DOHH2 (cell line): ENCODE results near the gene ERN1.

Experiments used
- H3F3A ChIP-seq: fragments of 200-600 bp; sonication (generic), shearing (Covaris generic); 2 replicates; pipeline ENCODE4 v1.6.0; 2016; ENCODE audit warnings: antibody characterized with exemption, mild to moderate bottlenecking; ENCODE audit not compliant: control insufficient read depth, insufficient read depth
- H3K27ac ChIP-seq: fragments of 200-600 bp; sonication (generic); 2 replicates; pipeline ENCODE4 v1.5.1; 2014; ENCODE audit warnings: low read depth, mild to moderate bottlenecking, low read length, moderate library complexity
- H3K27me3 ChIP-seq: fragments of 200-600 bp; sonication (generic); 2 replicates; pipeline ENCODE4 v1.6.1; 2014; ENCODE audit warnings: mild to moderate bottlenecking, low read length, mixed read lengths; ENCODE audit not compliant: control insufficient read depth
- H3K36me3 ChIP-seq: fragments of 200-600 bp; sonication (generic); 2 replicates; pipeline ENCODE4 v1.6.1; 2014; ENCODE audit warnings: mild to moderate bottlenecking, low read length, moderate library complexity, mixed read lengths; ENCODE audit not compliant: control insufficient read depth
- H3K4me1 ChIP-seq: fragments of 200-600 bp; sonication (generic); 2 replicates; pipeline ENCODE4 v1.6.1; 2014; ENCODE audit warnings: mild to moderate bottlenecking, low read length, mixed read lengths; ENCODE audit not compliant: control insufficient read depth
- H3K4me2 ChIP-seq: fragments of 200-600 bp; sonication (generic); 2 replicates; pipeline ENCODE4 v1.6.0; 2014; ENCODE audit warnings: mild to moderate bottlenecking, low read length, moderate library complexity
- H3K4me3 ChIP-seq: fragments of 200-600 bp; sonication (generic); 2 replicates; pipeline ENCODE4 v1.5.1; 2014; ENCODE audit warnings: mild to moderate bottlenecking, low read length, mixed read lengths
- H3K79me2 ChIP-seq: fragments of 200-600 bp; sonication (generic); 2 replicates; pipeline ENCODE4 v1.6.1; 2014; ENCODE audit warnings: mild to moderate bottlenecking, low read length, mixed read lengths; ENCODE audit not compliant: control insufficient read depth
- H3K9me2 ChIP-seq: fragments of 200-600 bp; sonication (generic); replicated peaks from 2 replicates; pipeline ENCODE4 v1.6.1; 2014; ENCODE audit warnings: mild to moderate bottlenecking, low read length, mixed read lengths; ENCODE audit not compliant: control insufficient read depth
- H3K9me3 ChIP-seq: fragments of 200-600 bp; sonication (generic); 2 replicates; pipeline ENCODE4 v1.6.1; 2014; ENCODE audit warnings: antibody characterized with exemption, low read length, mixed read lengths; ENCODE audit not compliant: control insufficient read depth, insufficient read depth
- H4K20me1 ChIP-seq: fragments of 200-600 bp; sonication (generic); 2 replicates; pipeline ENCODE4 v1.6.0; 2014; ENCODE audit warnings: low read depth, mild to moderate bottlenecking, antibody characterized with exemption, low read length, moderate library complexity; ENCODE audit not compliant: control insufficient read depth, insufficient read depth
- EZH2phosphoT487 ChIP-seq: fragments of 200-600 bp; sonication (generic); IDR thresholded peaks from 2 replicates; pipeline ENCODE4 v1.6.1; 2017; ENCODE audit warnings: borderline replicate concordance, mild to moderate bottlenecking, antibody characterized with exemption, low read length, moderate library complexity, mixed read lengths
- TF ChIP-seq, protein P1 (sequence below): fragments of 200-600 bp; sonication (generic); IDR thresholded peaks from one replicate; pipeline ENCODE4 v1.5.1; 2014; ENCODE audit warnings: antibody characterized with exemption, mild to moderate bottlenecking, low read depth, low read length; ENCODE audit not compliant: poor library complexity, severe bottlenecking

ERN1 gene

DNA sequence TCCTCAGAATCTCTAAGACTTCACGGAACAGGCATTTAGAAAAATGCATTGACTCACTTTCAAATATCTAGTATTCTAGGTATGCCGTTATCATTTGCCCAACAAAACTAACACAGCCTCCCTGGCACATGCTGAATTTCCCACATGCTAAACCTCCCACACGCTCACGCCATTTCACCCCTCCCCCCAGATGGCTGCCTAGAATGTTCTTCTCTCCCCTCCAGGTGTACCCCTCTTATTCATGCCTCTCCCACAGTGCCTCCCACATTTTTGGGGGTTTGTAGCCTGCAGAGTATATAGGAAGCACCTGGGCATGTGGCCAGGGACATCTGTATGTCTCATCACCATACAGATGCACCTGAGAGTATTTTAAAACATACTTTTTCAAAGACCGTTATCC is 71.3 kb downstream of the ERN1 start:
- Histone ChIP-seq H3K36me3 (no peaks in the 10 kb centered on the region), H3K79me2 (no peaks in the 10 kb centered on the region), H3K9me3 (no peaks in the 10 kb centered on the region), H3K4me3 (no peak overlapping the region), H3K9me2 (no peaks in the 10 kb centered on the region), H3K4me2 (no peak overlapping the region), H3K4me1 (peaks cover 15% of the 10 kb centered on the region), H3K27ac (no peak overlapping the region), H3F3A (no peaks in the 10 kb centered on the region), H3K27me3 (no peaks in the 10 kb centered on the region), H4K20me1 (no peaks in the 10 kb centered on the region)
- no peak for TF ChIP-seq EZH2phosphoT487
- TF ChIP-seq, protein P1, sequence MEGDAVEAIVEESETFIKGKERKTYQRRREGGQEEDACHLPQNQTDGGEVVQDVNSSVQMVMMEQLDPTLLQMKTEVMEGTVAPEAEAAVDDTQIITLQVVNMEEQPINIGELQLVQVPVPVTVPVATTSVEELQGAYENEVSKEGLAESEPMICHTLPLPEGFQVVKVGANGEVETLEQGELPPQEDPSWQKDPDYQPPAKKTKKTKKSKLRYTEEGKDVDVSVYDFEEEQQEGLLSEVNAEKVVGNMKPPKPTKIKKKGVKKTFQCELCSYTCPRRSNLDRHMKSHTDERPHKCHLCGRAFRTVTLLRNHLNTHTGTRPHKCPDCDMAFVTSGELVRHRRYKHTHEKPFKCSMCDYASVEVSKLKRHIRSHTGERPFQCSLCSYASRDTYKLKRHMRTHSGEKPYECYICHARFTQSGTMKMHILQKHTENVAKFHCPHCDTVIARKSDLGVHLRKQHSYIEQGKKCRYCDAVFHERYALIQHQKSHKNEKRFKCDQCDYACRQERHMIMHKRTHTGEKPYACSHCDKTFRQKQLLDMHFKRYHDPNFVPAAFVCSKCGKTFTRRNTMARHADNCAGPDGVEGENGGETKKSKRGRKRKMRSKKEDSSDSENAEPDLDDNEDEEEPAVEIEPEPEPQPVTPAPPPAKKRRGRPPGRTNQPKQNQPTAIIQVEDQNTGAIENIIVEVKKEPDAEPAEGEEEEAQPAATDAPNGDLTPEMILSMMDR: no peak

DNA sequence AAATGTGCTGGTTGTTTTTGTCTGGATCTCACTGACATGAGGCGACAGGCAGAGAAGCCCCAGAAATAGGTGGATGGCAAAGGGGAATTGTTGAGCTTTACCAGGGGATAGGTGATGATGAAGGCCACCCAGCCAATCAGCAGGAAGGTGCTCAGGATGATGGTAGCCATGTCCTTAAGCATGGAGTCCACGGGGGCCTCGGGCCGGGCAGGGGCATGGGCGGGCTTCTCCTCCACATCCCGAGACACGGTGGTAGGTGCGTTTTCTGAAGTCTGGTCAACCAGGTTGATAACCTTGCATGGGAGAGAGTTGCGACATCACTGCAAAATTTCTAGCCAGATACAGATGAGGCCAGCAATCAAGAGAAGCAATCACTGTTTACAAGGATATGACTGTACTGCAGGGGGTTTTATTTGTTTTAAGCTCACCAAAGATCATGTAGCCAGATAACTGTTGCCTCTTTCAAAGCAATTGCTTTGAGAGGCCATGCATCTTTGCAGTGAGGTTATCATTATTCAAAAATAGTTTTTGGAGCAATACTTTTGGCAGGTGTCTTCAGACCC is 72.2 kb downstream of the ERN1 start:
- Histone ChIP-seq H3K9me3 (no peaks in the 10 kb centered on the region), H3K9me2 (no peaks in the 10 kb centered on the region), H4K20me1 (no peaks in the 10 kb centered on the region), H3K79me2 (no peaks in the 10 kb centered on the region), H3K4me3 (no peak overlapping the region), H3K4me2 (no peak overlapping the region), H3K4me1 (peaks cover 7% of the 10 kb centered on the region), H3F3A (no peaks in the 10 kb centered on the region), H3K27ac (no peak overlapping the region), H3K27me3 (no peaks in the 10 kb centered on the region), H3K36me3 (no peaks in the 10 kb centered on the region)
- TF ChIP-seq, protein P1: no peak
- no peak for TF ChIP-seq EZH2phosphoT487

DNA sequence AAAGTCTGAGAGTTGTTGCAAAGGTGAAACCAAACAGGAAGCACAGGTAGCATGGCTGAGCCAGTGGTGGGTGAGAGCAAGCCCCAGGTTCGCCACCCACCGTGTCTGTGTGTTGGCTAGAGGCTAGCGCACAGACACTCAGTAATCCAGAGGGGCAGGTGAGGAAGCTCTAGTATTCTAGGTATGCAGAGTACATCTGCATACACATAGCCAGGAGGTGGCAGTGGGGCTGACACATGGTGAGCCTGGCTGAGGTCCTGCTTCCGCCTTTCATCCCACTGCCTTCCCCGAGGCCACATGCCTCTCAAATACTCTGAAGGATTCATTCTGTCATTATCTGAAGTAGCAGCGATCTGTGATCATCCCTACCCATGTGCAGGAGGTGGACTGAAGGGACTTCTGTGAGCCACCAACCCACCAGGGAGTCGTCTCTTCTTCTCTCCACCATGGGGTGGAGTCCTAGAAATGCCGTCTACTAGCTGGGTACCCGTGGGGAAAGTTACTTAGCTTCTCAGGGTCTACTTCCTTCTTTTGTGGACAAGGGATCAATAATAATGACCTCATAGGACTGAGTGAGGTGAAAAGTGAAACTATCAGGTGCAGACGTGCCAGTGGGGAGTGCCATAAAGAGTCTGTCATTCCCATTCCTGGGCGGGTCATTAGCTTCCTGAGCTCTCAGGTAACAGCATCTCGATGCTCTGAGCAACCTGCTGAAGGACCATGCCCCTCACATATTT is 73.5 kb downstream of the ERN1 start:
- H3K9me3 ChIP-seq: no peaks in the 10 kb centered on the region
- H3K4me3 ChIP-seq: no peak overlapping the region
- no peaks in the 10 kb centered on the region for H4K20me1 ChIP-seq
- H3K36me3 ChIP-seq: no peaks in the 10 kb centered on the region
- H3K27me3 ChIP-seq: no peaks in the 10 kb centered on the region
- 0 out of 2 replicates have a peak, but pooled peaks cover 5% of the 10 kb centered on the region for H3K4me1 ChIP-seq
- TF ChIP-seq, protein P1: no peak
- TF ChIP-seq EZH2phosphoT487: no peak
- no peak overlapping the region for H3K4me2 ChIP-seq
- H3K27ac ChIP-seq: no peak overlapping the region
- H3K9me2 ChIP-seq: no peaks in the 10 kb centered on the region
- H3K79me2 ChIP-seq: no peaks in the 10 kb centered on the region
- H3F3A ChIP-seq: no peaks in the 10 kb centered on the region
